ENCODE results near the gene COL11A1.
"Not testable (repeated sequence)": the region's sequence is repeated elsewhere in the genome, so short reads cannot be mapped to it uniquely, and the experiment has no call there.

The COL11A1 gene

DNA sequence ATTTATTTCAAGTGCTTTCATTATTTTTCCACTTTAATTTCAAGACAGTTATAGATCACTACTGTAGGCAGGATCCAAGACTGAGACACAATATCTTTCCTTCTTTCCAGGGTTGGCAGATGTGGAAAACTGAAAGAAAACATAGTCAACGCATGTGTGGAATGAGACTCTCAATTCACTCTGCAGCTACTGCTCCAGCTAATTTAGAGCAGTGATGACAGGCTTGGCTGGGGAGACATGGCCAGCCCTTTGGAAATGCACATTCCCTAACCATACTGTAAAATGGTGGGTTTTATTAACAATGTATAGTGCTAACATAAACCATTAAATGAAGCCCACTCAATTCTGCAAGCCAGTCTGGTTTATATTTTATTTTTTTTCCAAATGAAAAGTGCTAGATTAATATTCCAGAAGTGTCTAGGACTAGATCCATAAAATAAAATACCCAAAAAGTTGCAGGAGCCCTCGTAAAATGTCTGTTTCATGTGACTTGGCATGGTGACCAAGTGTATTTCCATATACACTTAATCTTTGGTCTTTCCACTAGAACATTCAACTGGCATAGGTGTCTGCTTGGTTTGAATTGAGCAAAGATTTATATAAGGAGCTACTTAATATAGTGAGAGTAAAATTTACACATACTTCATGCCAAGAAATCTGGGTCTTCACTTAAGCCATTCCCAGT is 32.9 kb downstream of the COL11A1 start:
- no peak for DNase-seq (ENCODE audit: low read depth)

DNA sequence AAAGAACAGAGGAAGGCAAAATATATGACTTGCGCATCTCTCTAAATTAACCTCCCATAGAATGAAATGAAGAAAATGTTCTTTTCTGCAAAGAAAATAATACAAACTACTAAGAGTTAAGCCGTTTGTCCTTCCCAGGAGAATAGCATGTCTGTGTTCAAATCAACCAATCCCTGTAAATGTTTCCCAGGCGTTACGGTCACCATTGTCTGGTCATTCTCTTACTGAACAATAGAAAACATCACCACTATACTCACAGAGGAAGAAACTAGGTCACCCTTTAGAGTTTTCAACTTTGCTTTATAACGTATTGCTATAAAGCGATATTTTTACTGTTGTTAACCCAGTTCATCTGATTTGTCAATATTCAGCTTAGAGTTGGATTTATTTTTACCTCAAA is 34.1 kb downstream of the COL11A1 start:
- DNase-seq (ENCODE audit: low read depth), result no peak

DNA sequence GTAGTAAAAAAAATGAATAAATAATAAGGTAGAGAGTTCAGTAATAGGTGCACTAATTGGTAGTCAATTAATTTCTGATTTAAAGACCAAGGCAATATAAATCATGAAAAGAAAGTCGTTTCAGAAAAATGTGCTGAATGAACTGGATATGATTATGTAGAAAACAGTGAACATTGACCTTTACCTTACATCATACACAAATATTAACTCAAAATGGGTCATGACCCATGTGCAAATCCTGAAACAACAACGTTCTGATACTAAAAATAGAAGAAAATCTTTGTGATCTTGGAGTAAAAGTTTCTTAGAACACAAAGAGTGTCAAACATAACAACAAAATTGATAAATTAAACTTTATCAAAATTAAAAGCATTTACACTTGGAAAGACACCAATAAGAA is 39.1 kb downstream of the COL11A1 start:
- no peak for DNase-seq (ENCODE audit: low read depth)

DNA sequence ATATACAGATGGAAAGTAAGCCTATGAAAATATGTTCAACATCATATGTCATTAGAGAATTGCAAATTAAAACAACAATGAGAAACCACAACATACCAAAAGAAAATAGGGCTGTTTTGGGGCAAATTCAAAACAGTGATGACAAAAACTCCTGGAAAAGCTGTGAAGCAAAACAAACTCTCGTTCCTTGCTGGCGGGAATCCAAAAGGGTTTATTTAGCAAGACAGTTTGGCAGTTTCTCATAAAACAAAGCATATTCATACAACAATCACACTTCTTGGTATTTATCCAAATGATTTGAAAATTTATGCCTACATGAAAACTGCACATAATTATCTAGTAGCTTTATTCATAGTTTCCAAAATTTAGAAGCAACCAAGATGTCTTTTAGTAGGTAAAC is 44.4 kb downstream of the COL11A1 start:
- no peak for DNase-seq (ENCODE audit: low read depth)

DNA sequence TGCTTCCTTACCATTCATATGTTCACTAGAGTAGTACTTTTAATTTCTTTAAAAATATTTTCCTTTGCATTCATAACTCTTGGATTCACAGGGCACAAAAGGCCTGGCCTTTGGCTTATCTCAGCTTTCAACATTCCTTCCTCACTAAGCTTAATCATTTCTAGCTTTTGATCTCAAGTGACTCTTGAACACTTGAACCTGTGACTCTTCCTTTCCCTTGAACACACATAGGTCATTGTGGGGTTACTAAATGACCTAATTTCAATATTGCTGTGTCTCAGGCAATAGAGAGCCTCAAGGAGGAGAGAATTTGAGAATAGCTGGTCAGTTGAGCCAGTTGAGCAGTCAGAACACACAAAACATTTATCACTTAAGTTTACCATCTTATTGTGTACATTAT is 49.9 kb downstream of the COL11A1 start:
- no peak for DNase-seq (ENCODE audit: low read depth)

DNA sequence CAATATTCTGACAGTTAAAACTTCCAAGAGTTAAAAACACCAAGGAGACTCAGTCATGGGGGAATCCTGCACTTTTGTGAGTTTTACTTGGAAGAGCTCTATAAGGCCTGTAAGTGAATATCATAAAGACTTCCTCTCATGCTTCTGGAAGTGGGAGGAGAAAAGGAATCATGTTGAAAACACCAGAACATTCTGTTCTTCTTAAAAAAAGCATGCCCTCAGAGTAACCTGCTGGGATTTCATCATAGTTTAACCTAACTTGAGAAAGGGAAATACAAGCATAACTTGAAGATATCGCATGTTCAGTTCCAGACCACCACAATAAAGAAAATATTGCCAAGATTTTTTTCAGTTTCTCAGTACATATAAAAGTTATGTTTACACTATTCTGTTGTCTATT is 51.9 kb downstream of the COL11A1 start:
- DNase-seq (ENCODE audit: low read depth), result no peak

DNA sequence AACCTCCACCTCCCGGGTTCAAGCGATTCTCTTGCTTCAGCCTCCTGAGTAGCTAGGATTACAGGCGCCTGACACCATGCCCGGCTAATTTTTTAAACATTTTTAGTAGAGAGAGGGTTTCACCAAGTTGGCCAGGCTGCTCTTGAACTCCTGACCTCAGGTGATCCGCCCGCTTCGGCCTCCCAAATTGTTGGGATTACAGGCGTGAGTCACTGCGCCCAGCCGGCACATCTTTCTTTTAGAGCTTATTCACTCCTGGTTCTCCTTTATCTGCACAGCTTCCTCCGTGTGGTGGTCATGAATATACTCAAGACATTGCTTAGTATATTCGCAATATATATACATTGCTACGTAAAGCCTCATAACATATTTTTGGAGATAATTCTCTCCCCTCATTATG is 80.2 kb downstream of the COL11A1 start:
- not testable (repeated sequence) for DNase-seq (ENCODE audit: low read depth)

DNA sequence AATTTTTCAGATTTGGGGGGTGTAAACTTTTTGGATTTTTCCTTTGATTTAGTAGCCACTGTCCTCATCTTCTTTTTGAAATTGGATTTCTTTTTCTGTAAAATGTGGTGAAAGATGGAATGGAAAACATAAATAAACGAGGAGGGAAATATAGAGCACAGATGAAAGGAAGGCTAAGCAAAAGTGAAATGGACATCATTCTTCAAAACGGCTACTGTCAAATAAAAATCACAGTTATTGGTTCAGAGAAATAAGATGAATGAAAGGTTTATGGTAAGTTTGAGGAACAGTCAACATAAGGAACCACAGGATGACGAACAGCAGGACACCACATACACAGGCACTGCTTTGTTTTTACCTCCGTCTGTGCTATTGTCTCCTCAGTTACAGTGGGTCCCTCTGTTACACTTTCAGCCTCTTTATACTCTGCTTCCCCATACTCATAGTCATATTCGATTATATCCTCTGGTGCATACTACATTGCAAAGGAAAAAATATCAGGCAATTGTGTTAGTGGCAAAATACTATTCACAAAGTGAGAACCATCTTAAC is 82.4 kb downstream of the COL11A1 start:
- DNase-seq (ENCODE audit: low read depth), result no peak

DNA sequence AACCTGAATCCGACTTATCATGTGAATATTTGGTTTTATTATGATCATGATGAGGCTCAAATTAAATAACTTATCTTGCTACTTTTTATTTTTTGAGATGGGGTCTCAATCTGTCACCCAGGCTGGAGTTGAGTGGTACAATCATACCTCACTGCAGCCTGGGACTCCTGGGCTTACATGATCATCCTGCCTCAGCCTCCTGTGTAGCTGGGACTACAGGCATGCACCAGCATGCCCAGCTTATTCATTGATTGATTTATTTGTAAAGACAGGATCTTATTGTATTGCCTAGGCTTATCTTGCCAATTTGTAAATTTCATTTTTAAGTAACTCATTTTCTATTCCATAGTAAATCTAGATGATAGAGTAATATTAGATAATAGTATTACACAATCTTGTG is 84.3 kb downstream of the COL11A1 start:
- no peak for DNase-seq (ENCODE audit: low read depth)

DNA sequence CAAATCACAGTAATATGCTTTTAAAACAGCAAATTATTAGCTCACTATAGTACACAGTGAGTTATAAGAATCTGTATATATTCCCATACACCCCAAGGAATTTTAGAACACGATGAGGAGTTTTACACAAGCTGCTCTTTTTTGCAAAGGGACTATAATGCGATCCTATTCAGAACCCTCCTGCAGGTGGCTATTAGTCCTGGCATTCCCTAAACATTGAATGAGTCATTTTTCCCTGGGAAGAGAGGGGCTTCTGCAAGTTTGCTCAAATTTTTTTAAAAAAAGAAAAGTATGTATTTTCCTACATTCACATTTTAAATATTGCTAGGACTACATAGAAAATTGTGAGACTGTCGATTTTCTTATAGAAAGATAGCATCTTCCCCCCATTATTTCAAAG is 106.3 kb downstream of the COL11A1 start:
- no peak for DNase-seq (ENCODE audit: low read depth)

DNA sequence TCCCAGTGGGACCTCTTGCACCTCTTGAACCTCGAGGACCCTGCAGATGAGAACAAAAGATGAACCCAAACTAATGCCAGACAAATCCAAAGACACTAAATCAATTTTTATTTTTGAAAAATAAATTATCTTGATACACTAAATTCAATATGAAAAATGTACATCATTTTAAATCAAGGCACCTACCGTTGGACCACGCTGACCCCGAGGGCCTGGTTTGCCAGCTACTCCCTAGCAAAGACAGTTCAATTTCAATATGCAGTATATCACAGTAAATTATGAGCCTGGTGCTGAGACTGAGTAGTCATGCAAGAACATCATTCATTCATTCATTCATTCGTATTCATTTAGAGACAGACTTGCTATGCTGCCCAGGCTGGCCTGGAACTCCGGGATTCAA is 129.4 kb downstream of the COL11A1 start:
- DNase-seq (ENCODE audit: low read depth), result no peak

DNA sequence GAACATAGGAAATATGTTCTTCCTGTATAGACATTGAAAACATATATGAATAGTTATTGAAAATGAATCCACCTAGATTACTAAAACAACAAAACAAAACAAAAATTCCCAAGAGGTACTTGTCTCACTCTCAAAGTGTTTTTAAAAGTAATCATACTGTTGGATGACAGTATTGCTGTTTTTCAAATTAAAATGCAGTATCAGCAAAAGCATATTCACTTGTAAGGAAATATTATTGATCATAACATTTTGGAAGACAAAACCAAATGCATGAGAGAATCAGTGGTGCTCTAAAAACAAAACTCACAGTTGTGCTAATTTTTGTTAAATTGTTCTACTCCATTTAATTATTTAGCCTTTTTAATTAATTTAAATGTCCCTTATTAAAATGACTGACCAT is 131.0 kb downstream of the COL11A1 start:
- no peak for DNase-seq (ENCODE audit: low read depth)

DNA sequence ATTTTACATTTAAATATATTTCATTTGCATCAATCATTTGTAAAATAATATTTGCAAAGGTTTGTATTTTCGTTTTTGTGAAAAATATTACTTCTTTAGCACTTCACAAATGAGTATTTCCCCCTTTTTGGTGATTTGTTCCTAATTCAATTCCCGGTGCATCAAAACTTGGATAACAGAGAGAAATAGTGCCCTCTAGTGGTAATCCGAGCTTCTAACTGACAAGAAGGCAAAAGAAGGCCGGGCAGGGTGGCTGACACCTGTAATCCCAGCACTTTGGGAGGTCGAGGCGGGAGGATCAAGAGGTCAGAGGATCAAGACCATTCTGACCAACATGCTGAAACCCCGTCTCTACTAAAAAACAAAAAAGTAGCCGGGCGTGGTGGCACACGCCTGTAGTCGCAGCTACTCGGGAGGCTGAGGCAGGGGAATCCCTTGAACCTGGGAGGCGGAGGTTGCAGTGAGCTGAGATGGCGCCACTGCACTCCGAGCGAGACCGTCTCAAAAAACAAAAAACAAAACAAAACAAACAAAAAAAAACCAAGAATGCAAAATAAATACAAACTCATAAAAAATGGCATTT is 137.7 kb downstream of the COL11A1 start:
- no peak for DNase-seq (ENCODE audit: low read depth)

DNA sequence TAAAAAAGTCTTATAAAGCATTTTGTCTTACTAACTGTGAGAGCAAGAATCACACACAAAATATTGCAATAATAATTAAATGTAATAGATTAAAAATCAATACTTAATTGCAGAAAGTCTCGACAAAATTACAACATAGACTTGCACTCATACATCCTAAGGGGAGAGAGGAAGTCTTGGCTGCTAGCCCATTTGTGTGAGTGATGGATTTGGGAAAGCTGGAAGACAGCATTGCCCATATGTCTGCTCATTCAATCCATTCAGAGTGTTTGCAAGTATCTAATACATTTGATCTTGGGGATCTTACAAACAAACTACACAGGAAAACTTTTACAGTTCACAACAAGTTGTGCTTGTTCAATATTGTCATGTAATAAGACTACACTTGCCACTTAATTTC is 140.5 kb downstream of the COL11A1 start:
- no peak for DNase-seq (ENCODE audit: low read depth)

DNA sequence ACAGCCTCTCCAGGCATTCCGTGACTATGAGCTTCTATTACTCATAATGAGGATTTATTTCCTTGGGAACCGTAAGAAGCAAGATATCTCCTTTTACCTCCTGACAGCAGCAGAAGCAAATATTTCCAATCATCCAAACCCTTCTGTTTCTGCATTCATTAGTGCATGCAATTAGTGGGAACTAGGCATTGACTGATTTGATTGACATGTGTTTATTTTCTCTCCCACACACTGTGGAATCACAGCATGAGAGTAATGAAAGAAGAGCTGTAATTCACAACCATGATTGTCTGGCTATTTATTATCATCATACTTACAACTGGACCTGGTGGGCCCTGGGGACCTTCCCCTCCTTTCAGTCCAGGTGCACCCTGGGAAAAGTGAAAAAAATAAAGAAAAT is 146.8 kb downstream of the COL11A1 start:
- no peak for DNase-seq (ENCODE audit: low read depth)

DNA sequence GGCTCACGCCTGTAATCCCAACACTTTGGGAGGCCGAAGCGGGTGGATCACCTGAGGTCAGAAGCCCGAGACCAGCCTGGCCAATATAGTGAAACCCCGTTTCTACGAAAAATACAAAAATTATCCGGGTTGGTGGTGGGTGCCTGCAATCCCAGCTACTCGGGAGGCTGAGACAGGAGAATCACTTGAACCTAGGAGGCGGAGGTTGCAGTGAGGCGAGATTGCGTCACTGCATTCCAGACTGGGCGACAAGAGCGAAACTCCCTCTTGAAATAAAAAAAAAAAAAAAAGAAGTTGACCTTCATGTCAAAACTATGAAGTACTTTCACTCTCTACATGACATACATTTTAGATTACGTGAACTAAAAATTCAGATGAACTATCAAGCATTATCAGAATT is 153.7 kb downstream of the COL11A1 start:
- no peak for DNase-seq (ENCODE audit: low read depth)

DNA sequence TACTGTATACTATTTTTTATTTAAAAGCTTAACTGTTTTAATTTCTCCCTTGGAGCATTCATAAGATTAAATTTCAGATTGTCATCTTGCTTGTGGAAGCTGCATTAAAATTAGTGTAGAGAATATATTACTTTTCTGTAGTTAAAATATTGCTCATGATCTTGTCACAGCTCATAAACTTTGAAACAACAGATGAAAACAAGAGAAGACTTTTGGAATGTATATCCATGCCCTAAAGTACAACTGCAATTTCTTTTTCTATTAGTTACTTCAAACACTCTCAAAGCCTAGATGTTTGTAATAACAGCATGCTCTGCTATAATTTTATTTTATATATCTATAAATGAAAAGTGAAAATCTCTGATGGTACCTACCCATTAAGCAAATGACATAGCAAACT is 155.9 kb downstream of the COL11A1 start:
- no peak for DNase-seq (ENCODE audit: low read depth)

DNA sequence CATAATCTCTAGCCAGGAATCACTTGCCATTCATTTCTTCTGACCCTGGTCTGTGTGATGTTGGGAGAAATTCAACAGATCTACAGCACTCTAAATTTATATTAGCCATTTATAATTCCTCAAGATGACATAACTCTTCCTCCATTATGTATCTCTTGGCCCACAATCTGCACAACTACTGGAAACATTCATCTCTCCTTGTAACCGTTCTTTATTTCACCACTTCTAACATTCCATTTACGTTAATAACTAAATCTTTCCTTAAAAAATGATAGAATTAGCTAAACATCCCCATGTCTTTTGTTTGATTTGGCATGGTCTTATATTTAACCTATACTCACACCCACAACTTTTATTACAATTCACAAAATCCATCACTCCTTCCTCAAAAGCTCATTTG is 166.0 kb downstream of the COL11A1 start:
- DNase-seq (ENCODE audit: low read depth), result no peak

DNA sequence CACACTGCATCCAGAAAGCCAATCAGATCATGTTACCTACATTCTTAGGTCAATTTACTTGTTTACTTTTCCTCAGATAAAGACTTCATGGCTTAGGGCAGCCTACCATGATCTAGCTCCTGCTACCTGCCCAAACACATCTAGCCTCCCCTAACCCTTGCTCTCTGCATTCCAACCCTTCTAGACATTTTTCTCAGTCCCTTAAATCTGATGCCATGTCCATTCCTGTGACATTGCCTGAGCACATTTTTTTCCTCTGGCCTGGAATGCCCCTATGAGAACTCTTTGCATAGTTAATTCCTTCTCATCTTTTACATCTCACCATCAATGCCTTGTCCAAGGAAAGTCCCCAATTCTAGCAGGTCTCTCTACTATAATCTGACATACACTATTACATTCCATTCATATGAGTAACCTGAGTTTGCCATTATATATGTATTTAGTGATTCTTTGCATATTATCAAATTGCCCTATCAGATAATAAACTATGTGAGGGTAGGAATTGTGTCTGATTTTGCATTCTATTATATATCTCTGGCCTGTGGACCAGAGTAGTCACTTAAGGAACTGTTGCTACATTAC is 166.9 kb downstream of the COL11A1 start:
- DNase-seq (ENCODE audit: low read depth), result no peak

DNA sequence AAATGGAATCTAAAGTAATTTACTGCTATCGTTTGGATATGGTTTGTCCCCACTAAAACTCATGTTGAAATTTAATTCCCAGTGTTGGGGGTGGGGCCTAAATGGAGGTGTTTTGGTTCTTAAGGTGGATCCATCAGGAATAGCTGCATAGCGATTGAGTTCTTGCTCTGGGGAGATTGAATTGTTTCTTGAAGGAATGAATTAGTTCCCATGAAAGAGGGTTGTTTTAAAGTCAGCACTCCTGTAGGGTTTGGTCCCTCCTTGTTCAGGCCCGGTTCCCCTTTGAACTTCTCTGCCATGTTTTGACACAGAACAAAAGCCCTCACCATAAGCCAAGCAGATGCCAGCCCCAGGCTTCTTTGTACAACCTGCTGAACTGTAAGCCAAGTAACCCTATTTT is 170.9 kb downstream of the COL11A1 start:
- no peak for DNase-seq (ENCODE audit: low read depth)

DNA sequence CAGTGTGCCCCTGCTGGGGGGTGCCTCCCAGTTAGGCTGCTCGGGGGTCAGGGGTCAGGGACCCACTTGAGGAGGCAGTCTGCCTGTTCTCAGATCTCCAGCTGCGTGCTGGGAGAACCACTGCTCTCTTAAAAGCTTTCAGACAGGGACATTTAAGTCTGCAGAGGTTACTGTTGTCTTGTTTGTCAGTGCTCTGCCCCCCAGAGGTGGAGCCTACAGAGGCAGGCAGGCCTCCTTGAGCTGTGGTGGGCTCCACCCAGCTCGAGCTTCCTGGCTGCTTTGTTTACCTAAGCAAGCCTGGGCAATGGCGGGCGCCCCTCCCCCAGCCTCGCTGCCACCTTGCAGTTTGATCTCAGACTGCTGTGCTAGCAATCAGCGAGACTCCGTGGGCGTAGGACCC is 175.0 kb downstream of the COL11A1 start:
- DNase-seq (ENCODE audit: low read depth), result not testable (repeated sequence)

DNA sequence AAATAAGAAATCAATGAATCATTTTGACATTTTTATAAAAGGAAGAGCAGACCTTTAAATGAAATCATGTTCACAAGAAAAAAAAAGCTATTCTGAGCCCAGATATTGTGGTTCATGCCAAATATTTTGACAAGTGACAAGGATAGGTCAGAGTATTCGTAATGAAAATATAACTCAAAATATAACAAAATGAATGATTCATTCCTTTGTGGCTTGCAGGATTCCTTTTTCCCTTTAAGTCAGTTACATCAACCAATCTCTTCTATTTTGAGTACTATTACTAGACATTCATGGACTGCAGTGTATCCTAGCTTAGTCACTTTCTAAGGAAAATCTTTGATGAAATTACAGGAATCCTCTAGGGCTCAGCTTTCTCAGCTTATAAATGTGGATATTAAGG is 188.7 kb downstream of the COL11A1 start:
- DNase-seq (ENCODE audit: low read depth), result no peak

DNA sequence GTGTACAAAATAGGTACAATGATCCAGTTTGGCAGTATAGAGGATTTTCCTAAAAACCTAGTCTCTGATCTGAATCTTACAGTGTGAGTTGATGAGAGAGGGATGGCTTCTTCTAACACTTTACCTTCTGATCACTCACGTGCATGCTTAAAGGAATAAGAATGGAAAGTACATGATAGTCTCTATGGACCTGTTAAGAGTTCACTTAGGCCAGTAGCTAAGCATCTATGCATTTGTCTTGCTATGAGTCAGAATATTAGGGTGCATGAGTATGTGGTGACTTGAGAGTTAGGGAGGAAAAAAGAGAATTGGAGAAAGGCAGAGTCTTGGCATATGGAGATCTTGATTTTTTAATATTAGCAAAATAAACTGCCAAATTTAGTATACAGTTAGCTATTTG is 206.3 kb downstream of the COL11A1 start:
- no peak for DNase-seq (ENCODE audit: low read depth)

DNA sequence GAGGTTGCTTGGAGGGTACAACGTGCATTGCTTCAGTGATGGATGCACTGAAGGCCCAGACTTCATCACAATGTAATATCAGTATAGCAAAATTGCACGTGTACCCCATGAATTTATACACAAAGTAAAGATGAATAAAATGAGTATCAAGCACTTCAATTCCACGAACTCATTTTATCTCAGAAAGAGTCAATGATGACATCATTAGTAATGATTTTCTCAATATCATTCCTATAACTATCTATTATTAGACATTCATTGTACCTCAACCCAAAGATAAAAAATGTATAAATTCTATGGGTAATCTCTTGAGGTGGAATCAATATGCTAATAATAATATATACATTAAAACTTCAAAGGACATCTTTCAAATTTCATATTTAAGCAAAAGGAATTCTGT is 208.4 kb downstream of the COL11A1 start:
- no peak for DNase-seq (ENCODE audit: low read depth)
